Progenitor cell of endocrine pancreas (in vitro differentiated cells): ENCODE data around the gene NRCAM. TPM values are rescaled to one million over a fixed set of nuclear protein-coding genes. Genes with fewer than 3 reads are reported as not detected.

Experiments
- DNase-seq: peaks from one replicate; pipeline ENCODE4 v3.0.0; 2021; ENCODE audit warnings: low spot score; ENCODE audit not compliant: unreplicated experiment
- H3K27ac Mint-ChIP-seq: 2 replicates; pipeline ENCODE4 v1.8.0; 2021; ENCODE audit warnings: mild to moderate bottlenecking, moderate library complexity, mixed read lengths
- H3K27me3 Mint-ChIP-seq: 2 replicates; pipeline ENCODE4 v1.8.0; 2021; ENCODE audit warnings: mixed read lengths
- H3K36me3 Mint-ChIP-seq: 2 replicates; pipeline ENCODE4 v1.8.0; 2022; ENCODE audit warnings: mixed read lengths; ENCODE audit not compliant: insufficient read depth
- H3K4me1 Mint-ChIP-seq: 2 replicates; pipeline ENCODE4 v1.8.0; 2021; ENCODE audit warnings: low read depth, mixed read lengths
- H3K4me3 Mint-ChIP-seq: 2 replicates; pipeline ENCODE4 v1.8.0; 2021; ENCODE audit warnings: low read depth, mild to moderate bottlenecking, moderate library complexity, mixed read lengths
- H3K9me3 Mint-ChIP-seq: 2 replicates; pipeline ENCODE4 v1.8.0; 2021; ENCODE audit warnings: low read depth, mixed read lengths
- total RNA-seq: library from RNA; stranded (reverse); gene quantifications from 2 replicates; pipeline ENCODE4 v1.2.1, GENCODE V29; 2021
- TF ChIP-seq, protein P1 (sequence below): fragments of 200-600 bp; sonication (generic); IDR thresholded peaks from one replicate; pipeline ENCODE4 v1.5.0; 2021; ENCODE audit warnings: antibody characterized with exemption, mild to moderate bottlenecking; ENCODE audit not compliant: unreplicated experiment

Gene NRCAM
- total RNA-seq, 1 donor from 2014 or later = 19.9 TPM

DNA sequence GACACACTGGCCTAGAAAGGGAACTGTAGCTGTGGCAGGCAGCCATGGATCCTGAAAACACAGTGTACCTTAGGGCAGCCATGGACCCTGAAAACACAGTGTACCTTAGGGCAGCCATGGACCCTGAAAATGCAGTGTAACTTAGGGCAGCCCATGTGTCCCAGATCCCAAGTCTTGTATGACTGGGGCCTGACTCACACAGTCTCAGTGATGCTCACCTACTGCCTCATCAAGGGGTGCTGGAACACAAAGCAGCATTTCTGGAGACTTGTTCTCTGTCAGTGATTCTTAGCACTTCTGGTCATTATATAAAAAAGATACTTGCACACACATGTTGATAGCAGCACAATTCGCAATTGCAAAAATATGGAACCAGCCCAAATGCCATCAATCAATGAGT, 255.9 kb downstream of the NRCAM start:
- H3K4me1 Mint-ChIP-seq = peaks cover 8% of the 10 kb centered on the region
- no peak overlapping the region for H3K27ac Mint-ChIP-seq
- no peaks in the 10 kb centered on the region for H3K9me3 Mint-ChIP-seq
- no peaks in the 10 kb centered on the region for H3K36me3 Mint-ChIP-seq
- TF ChIP-seq, protein P1, sequence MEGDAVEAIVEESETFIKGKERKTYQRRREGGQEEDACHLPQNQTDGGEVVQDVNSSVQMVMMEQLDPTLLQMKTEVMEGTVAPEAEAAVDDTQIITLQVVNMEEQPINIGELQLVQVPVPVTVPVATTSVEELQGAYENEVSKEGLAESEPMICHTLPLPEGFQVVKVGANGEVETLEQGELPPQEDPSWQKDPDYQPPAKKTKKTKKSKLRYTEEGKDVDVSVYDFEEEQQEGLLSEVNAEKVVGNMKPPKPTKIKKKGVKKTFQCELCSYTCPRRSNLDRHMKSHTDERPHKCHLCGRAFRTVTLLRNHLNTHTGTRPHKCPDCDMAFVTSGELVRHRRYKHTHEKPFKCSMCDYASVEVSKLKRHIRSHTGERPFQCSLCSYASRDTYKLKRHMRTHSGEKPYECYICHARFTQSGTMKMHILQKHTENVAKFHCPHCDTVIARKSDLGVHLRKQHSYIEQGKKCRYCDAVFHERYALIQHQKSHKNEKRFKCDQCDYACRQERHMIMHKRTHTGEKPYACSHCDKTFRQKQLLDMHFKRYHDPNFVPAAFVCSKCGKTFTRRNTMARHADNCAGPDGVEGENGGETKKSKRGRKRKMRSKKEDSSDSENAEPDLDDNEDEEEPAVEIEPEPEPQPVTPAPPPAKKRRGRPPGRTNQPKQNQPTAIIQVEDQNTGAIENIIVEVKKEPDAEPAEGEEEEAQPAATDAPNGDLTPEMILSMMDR = no peak
- H3K4me3 Mint-ChIP-seq = no peak overlapping the region
- no peak for DNase-seq
- H3K27me3 Mint-ChIP-seq = no peaks in the 10 kb centered on the region

DNA sequence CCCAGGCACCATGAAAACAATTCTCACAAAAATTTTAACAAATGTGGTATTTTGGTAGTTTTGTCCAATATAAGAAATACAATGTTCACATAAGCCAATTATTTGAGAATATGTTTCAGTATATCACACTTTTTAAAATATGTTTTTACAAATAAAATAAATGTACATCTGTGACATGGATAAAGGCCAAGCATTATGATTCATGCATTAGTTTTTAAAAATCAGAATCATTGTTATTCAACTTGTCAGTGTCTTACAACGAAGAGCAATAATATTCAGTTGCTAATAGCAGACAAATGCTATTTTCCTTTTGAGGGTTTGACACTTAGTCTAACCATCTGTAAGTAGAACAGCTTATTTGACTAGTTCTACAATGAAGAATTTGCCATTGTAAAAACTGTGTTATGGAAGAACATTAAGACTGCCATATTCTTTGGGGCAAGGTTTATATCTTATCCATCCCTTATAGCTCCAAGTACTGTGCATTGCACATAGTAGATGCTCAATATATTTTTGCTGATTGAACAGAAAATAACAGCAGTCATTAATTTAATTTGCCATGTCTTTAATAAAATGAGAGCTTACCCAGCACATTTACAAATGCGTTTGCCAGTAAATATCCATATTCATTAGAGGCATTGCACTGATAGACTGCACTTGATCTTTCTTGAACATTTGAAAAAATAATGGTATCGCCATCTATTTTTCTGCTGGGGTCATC, 258.7 kb downstream of the NRCAM start:
- no peak for DNase-seq
- peaks cover 4% of the 10 kb centered on the region for H3K9me3 Mint-ChIP-seq
- TF ChIP-seq, protein P1 = no peak
- peaks cover 4% of the 10 kb centered on the region for H3K36me3 Mint-ChIP-seq
- H3K27me3 Mint-ChIP-seq = no peaks in the 10 kb centered on the region
- H3K27ac Mint-ChIP-seq = no peak overlapping the region
- H3K4me3 Mint-ChIP-seq = no peak overlapping the region
- peaks cover 8% of the 10 kb centered on the region for H3K4me1 Mint-ChIP-seq

GRCh38 chr7:108196004-108196403, 260.2 kb downstream of the NRCAM start:
- Mint-ChIP-seq H3K4me1 (no peaks in the 10 kb centered on the region), H3K27me3 (no peaks in the 10 kb centered on the region), H3K36me3 (peaks cover 5% of the 10 kb centered on the region), H3K4me3 (no peak overlapping the region), H3K9me3 (peaks cover 4% of the 10 kb centered on the region), H3K27ac (no peak overlapping the region)
- TF ChIP-seq, protein P1 = no peak
- no peak for DNase-seq

DNA sequence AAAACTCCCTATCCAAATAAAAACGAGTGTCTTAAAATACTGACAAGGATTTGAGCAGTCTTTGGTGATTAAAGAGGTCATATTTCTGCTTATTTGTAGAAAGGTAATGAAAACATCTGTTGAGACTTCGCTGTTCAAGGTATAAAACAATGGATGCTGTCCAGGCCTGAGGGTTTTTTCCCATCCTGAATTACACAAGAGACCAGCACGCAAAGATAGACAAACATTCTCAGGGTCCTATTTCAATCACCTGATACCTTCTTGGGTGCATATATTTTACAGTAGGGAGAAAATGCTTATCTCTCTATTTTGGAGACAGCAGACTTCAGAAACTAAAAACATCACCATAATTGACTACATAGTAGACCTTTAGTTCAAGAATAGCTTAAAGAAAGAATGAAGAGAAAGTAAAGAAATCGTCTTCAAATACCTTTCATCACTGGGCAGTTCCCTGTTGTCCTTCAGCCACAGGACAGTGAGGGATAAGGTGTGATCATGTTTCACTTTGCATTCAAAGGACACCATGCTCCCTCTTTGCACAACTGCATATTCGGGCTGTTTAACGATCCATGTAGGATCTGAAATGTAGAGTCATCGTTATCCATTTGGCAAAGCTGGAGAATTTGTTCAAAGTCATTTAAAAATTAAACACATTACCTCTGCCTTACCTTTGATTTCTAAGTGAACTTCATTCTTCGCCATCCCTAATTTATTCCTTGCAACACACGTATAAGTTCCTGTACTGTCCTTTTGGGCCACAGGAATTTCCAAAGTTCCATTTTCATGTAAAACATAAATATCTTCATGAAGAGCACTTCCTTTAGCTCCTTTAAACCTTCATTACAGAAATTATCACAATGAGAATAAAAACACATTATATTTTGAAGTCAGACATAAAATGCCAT, 262.4 kb downstream of the NRCAM start:
- TF ChIP-seq, protein P1 = no peak
- no peak for DNase-seq
- Mint-ChIP-seq H3K4me3 (no peak overlapping the region), H3K27me3 (no peaks in the 10 kb centered on the region), H3K27ac (no peak overlapping the region), H3K4me1 (no peaks in the 10 kb centered on the region), H3K36me3 (peaks cover 6% of the 10 kb centered on the region), H3K9me3 (peaks cover 4% of the 10 kb centered on the region)

GRCh38 chr7:108190891-108191290, 265.3 kb downstream of the NRCAM start:
- TF ChIP-seq, protein P1 = no peak
- Mint-ChIP-seq H3K4me1 (no peaks in the 10 kb centered on the region), H3K36me3 (peaks cover 6% of the 10 kb centered on the region), H3K9me3 (peaks cover 4% of the 10 kb centered on the region), H3K27me3 (no peaks in the 10 kb centered on the region), H3K27ac (no peak overlapping the region), H3K4me3 (no peak overlapping the region)
- DNase-seq = no peak
